K562 (cell line): ENCODE data around the gene HOATZ.

Experiments used
- CC2D1A ChIP-seq: fragments of 450-650 bp; IDR thresholded peaks from 2 replicates; pipeline ENCODE4 v1.6.1; 2017; ENCODE audit warnings: mild to moderate bottlenecking
- CTCF ChIP-seq, 3 experiments: IDR thresholded peaks in 2 of 3; conservative IDR thresholded peaks in 1 of 3; 2 replicates each; pipeline ENCODE4 v1.5.1; 2011 to 2012; ENCODE audit warnings: low read length in 3 of 3, mild to moderate bottlenecking in 3 of 3, control low read depth in 2 of 3, improper control_type of control experiment in 1 of 3, inconsistent platforms in 1 of 3, low read depth in 1 of 3, mixed read lengths in 1 of 3, moderate library complexity in 1 of 3; ENCODE audit not compliant: insufficient read depth in 2 of 3
- EZH2 ChIP-seq: IDR thresholded peaks from 2 replicates; pipeline ENCODE4 v1.6.1; 2012; ENCODE audit warnings: low read depth, mild to moderate bottlenecking, inconsistent platforms, low read length, borderline replicate concordance
- GABPA ChIP-seq: fragments of 200-800 bp; sonication (Bioruptor generic); conservative IDR thresholded peaks from 2 replicates; pipeline ENCODE4 v1.6.1; 2016; ENCODE audit warnings: low read depth, missing genetic modification characterization, missing compliant biosample characterization
- HMGXB4 ChIP-seq: sonication (generic); formaldehyde crosslinking; IDR thresholded peaks from 2 replicates; pipeline ENCODE4 v1.8.1; 2023; ENCODE audit warnings: mild to moderate bottlenecking, missing genetic modification reagents
- MAFK ChIP-seq: IDR thresholded peaks from 2 replicates; pipeline ENCODE4 v1.6.1; 2011; ENCODE audit warnings: low read length, improper control_type of control experiment
- POLR2A ChIP-seq: fragments of 450-650 bp; conservative IDR thresholded peaks from 2 replicates; pipeline ENCODE4 v1.6.1; 2016
- RFX1 ChIP-seq: fragments of 450-650 bp; IDR thresholded peaks from 2 replicates; pipeline ENCODE4 v1.6.1; 2016; ENCODE audit warnings: mild to moderate bottlenecking, moderate library complexity
- SAFB ChIP-seq: fragments of 200-400 bp; formaldehyde crosslinking; IDR thresholded peaks from 2 replicates; pipeline ENCODE4 v1.6.1; 2017; ENCODE audit warnings: low read depth, low read length, borderline replicate concordance
- SNIP1 ChIP-seq: fragments of 450-650 bp; IDR thresholded peaks from 2 replicates; pipeline ENCODE4 v1.7.1; 2017; ENCODE audit warnings: low read depth, mild to moderate bottlenecking
- TCF7L2 ChIP-seq: fragments of 150-350 bp; IDR thresholded peaks from 2 replicates; pipeline ENCODE4 v1.6.1; 2016; ENCODE audit warnings: low read depth, mild to moderate bottlenecking, low read length, moderate library complexity
- ZFP91 ChIP-seq: sonication (generic); formaldehyde crosslinking; IDR thresholded peaks from 2 replicates; pipeline ENCODE4 v1.8.0; 2022; ENCODE audit warnings: mild to moderate bottlenecking, missing genetic modification reagents

GRCh38 chr11:111539426-111540113 is 25.0 kb downstream of the HOATZ start:
- TF ChIP-seq RFX1 (no peak), SAFB (no peak), CTCF (IDR thresholded peaks at IDR 0.05 in 2 of 3, conservative IDR thresholded peaks at IDR 0.05 in 1 of 3; ENCODE audit: insufficient read depth in 2 of 3, low read depth in 1 of 3, low read length in 3 of 3) (no peak), MAFK (no peak), TCF7L2 (no peak), SNIP1 (no peak), CC2D1A (no peak), HMGXB4 (no peak), POLR2A (no peak), ZFP91 (no peak), EZH2 (no peak), GABPA (no peak)
